Uterus (tissue), 4 donors: Measurements from ENCODE around the gene PER2. TPM values are rescaled to one million over a fixed set of nuclear protein-coding genes. Genes with fewer than 3 reads are reported as not detected.

Experiments
- DNase-seq, 2 donors: peaks; one replicate each; pipeline ENCODE4 v3.0.0-alpha.2; 2019 to 2020
- H3K27ac ChIP-seq, 2 donors: fragments of 200-600 bp; sonication (generic); 1 replicate in 1 of 2; 2 replicates in 1 of 2; pipeline ENCODE4 v1.5.1; 2016 to 2018
- H3K27me3 ChIP-seq, 2 donors: fragments of 200-600 bp; sonication (generic); one replicate each; pipeline ENCODE4 v1.5.1; 2018 to 2019; ENCODE audit warnings: control low read depth in 1 of 2
- H3K36me3 ChIP-seq, 2 donors: fragments of 200-600 bp; sonication (generic); one replicate each; pipeline ENCODE4 v1.5.1; 2019; ENCODE audit warnings: control low read depth in 1 of 2
- H3K4me1 ChIP-seq, 2 donors: fragments of 200-600 bp; sonication (generic); one replicate each; pipeline ENCODE4 v1.5.1; 2018 to 2019; ENCODE audit warnings: control low read depth in 1 of 2
- H3K4me3 ChIP-seq, 2 donors: fragments of 200-600 bp; sonication (generic); 1 replicate in 1 of 2; 2 replicates in 1 of 2; pipeline ENCODE4 v1.5.1; 2018 to 2019; ENCODE audit warnings: mild to moderate bottlenecking in 1 of 2
- H3K9me3 ChIP-seq, 2 donors: fragments of 200-600 bp; sonication (generic); one replicate each; pipeline ENCODE4 v1.5.1; 2019; ENCODE audit warnings: control low read depth in 1 of 2
- CTCF ChIP-seq, 4 experiments: fragments of 200-600 bp in 2 of 4; fragments of 450-650 bp in 2 of 4; sonication (generic) in 2 of 4; IDR thresholded peaks; one replicate each; pipeline ENCODE4 v1.5.1; 2016 to 2019; ENCODE audit warnings: antibody characterized with exemption in 4 of 4, mild to moderate bottlenecking in 2 of 4, moderate library complexity in 1 of 4
- POLR2A ChIP-seq, 2 donors: fragments of 450-650 bp; IDR thresholded peaks; one replicate each; pipeline ENCODE4 v1.6.1; 2016; ENCODE audit warnings: antibody characterized with exemption in 2 of 2, mild to moderate bottlenecking in 1 of 2, moderate library complexity in 1 of 2
- intact Hi-C: fragments of 100-400 bp; cut with DNase I; formaldehyde crosslinking; loops from one replicate; pipeline ENCODE4 v1.15.1; 2023; ENCODE audit warnings: low total_unique reads
- total RNA-seq, 4 donors: library from RNA; depleted of rRNA in 3 of 4; stranded (reverse); fragments of >200 nt in 3 of 4; gene quantifications; one replicate each; pipeline versions ENCODE4 v1.1.0 to v1.2.4, GENCODE V29; 2014 to 2023
- donor health status: DM: yes; HTN: yes; CAD: no.

Gene PER2
- total RNA-seq, 4 donors from 2014 or later: 2.9 to 40.9 (median 19.9) TPM

DNA sequence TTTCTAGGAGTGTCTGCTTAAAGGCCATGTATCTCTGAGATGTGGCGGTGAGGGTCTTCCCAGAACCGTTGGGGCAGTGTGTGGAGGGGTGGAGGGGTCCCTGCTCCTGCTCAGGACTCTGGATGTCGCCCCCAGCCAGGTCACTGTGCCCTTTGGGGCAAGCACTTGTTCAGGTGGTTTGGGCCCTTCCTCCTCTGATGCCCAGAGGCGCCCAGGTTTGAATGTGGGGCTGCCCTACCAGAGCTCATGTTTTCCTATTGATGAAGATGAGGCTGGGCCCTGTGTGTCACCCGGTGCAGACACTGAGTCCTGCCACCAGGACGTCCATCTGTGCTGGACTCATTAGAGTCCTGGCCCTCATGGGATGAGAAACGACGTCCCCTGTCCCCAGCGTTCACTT, 14.3 kb upstream of the PER2 start:
- TF ChIP-seq CTCF (IDR thresholded peaks at IDR 0.05) (no peak), POLR2A (IDR thresholded peaks at IDR 0.05) (no peak)
- H3K36me3 ChIP-seq: no peaks in the 10 kb centered on the region
- H3K27ac ChIP-seq: no peak overlapping the region
- H3K4me1 ChIP-seq: no peaks in the 10 kb centered on the region
- no peak for DNase-seq
- H3K9me3 ChIP-seq: no peaks in the 10 kb centered on the region
- intact Hi-C loops: no loop called here
- no peak overlapping the region for H3K4me3 ChIP-seq
- H3K27me3 ChIP-seq: no peaks in the 10 kb centered on the region

DNA sequence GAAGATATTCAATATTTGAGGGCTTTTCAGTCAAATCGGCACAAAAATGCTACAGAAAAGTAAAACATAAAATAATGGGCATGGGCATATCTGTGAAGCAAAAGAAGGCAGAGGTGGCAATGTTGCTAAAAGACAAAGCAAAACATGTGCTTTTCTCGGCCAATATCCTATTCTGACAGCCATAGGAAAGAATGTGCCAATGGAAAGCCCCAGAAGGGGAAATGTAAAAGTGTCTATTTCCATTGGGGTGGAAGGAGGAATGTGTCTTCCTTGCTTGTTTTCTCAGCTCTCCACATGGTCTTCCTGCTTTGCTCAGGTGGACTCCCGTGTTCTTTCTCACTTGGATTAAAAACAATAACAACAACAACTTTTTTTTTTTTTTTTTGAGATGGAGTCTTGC, 13.7 kb upstream of the PER2 start:
- DNase-seq: no peak
- intact Hi-C loops: no loop called here
- H3K27me3 ChIP-seq: no peaks in the 10 kb centered on the region
- H3K27ac ChIP-seq: no peak overlapping the region
- H3K9me3 ChIP-seq: no peaks in the 10 kb centered on the region
- H3K36me3 ChIP-seq: no peaks in the 10 kb centered on the region
- H3K4me1 ChIP-seq: no peaks in the 10 kb centered on the region
- TF ChIP-seq CTCF (IDR thresholded peaks at IDR 0.05) (no peak), POLR2A (IDR thresholded peaks at IDR 0.05) (no peak)
- H3K4me3 ChIP-seq: no peak overlapping the region

DNA sequence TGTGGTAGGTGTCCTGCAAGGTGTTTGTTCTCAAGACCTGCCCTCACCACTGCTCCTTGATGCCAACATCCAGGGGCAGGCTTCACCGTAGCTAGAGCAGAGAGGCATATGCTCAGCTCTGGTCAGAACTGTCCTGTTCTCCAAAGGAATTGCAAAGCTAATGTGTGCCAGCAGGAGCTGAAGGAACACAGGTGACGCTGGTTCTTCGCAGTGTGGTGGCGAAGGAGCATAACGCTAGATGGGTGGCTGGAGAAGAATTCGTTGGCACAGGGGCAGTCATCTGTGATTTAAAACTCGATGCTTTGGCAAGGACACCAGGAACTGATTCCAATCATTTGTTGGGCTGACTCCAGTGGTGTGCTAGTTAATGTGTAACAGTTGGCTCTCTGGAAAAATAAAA, 11.4 kb upstream of the PER2 start:
- Histone ChIP-seq H3K9me3 (no peaks in the 10 kb centered on the region), H3K27me3 (no peaks in the 10 kb centered on the region), H3K27ac (no peak overlapping the region), H3K36me3 (no peaks in the 10 kb centered on the region), H3K4me1 (no peaks in the 10 kb centered on the region), H3K4me3 (no peak overlapping the region)
- intact Hi-C loops: no loop called here
- DNase-seq: no peak
- TF ChIP-seq POLR2A (IDR thresholded peaks at IDR 0.05): peak in 1 of 2 donors; percentile 22
- TF ChIP-seq CTCF (IDR thresholded peaks at IDR 0.05): no peak

DNA sequence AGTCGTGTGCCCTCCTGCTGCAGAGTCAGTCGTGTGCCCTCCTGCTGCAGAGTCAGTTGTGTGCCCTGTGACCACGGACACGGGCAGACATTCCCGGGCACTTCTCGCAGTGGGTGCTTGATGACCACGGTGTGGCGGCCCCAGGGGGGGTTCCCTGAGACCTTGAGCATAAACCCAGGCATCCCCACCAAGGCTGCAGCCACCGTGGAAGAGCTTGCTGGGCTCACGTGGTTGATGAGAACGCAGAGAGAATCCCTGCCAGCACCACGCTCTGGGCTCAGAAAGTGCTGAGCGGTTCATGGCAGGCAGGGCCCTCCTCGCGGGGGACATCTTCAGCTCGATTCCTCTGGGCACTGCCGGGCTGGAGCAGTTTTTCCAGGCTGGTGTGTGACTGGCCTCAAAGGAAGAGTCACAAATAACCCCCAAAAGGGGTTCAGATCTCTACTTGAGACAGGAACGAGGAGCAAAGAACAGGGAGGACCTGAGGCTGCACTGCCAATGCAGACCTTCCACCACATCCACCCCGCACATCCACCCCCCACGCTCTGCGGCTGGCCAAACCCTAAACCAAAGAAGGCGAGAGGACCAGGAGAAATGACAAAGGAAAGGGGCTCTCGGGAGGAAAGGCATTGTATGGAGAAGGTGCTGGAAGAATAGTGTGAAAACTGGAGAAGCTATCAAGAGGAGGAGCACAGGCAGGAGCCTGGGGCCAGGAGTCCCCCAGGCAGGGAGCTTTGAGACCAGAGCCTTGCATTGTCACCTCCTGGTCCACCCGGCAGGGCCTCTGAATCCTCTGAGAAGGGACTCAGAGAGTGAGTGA, 8.4 kb upstream of the PER2 start:
- Histone ChIP-seq H3K27me3 (no peaks in the 10 kb centered on the region), H3K9me3 (no peaks in the 10 kb centered on the region), H3K36me3 (no peaks in the 10 kb centered on the region), H3K4me3 (no peak overlapping the region), H3K4me1 (no peaks in the 10 kb centered on the region), H3K27ac (no peak overlapping the region)
- no peak for DNase-seq
- intact Hi-C loops: no loop called here
- TF ChIP-seq CTCF (IDR thresholded peaks at IDR 0.05): no peak
- TF ChIP-seq POLR2A (IDR thresholded peaks at IDR 0.05): no peak

DNA sequence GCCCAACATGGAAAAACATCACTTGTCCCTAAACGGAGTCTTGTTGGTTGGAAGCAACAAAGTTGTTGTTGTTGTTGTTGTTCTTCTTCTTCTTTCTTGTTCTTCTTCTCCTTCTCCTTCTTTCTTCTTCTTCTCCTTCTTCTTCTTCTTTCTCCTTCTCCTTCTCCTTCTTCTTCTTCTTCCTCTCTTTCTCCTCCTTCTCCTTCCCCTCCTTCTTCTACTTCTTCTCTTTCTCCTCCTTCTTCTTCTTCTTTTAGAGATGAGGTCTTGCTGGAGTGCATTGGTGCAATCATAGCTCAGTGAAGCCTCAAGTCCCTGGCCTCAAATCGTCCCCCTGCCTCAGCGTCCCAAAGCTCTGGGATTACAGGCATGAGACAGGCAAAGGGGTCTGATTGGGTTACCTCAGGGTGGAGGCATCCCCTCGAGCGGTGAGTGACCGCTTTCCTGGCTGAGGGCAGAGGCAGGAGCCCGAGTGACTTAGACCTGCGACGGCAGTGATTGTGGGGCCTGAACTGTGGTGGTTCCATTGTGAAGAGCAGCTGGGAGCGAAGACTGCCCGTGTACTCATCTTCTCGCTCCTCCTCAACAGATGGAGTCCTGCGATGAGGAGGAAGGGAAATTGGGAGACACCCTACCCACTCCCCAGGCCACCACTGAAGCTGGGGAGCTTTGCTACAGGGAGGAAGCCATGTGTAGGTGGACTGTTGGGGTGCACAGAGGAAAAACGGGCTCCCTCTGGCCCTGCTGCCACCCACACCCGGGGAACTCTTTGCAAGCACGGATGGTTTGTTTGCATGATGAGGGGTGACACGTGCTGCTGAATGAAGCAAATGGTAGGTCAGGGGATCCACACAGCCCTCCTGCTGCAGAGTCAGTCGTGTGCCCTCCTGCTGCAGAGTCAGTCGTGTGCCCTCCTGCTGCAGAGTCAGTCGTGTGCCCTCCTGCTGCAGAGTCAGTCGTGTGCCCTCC, 7.0 kb upstream of the PER2 start:
- intact Hi-C loops: no loop called here
- Histone ChIP-seq H3K4me1 (no peaks in the 10 kb centered on the region), H3K36me3 (no peaks in the 10 kb centered on the region), H3K4me3 (no peak overlapping the region), H3K9me3 (no peaks in the 10 kb centered on the region), H3K27me3 (no peaks in the 10 kb centered on the region), H3K27ac (no peak overlapping the region)
- DNase-seq: no peak
- no peak for TF ChIP-seq CTCF (IDR thresholded peaks at IDR 0.05)
- TF ChIP-seq POLR2A (IDR thresholded peaks at IDR 0.05): no peak
